ENCODE results near the gene FNBP1. TPM values are rescaled to one million over a fixed set of nuclear protein-coding genes. Genes with fewer than 3 reads are reported as not detected.

Gene FNBP1
- total RNA-seq, 1 experiment from 2014 or later, result 36.5 TPM

DNA sequence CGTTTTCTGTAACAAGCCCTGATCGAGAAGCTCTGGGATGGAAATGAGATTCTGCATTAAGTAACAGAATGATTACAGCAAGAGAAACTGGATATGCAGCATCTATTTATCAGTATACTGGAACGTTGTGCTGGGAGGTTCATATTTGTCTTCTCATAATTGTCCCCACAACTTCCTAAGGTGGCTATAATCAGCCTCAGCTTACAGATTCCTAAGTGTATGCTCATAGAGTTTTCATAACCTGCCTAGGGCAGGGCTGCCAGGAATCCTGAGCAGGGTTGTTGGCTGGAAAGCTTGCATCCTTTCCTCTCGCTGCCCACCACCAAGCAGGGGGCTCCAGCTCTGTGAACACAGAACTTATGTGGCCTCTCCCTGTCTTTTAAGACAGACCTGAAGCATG, 70.2 kb downstream of the FNBP1 start:
- H3K27me3 ChIP-seq (ENCODE audit: insufficient read depth, low read length), result no peaks in the 10 kb centered on the region
- H3K18ac ChIP-seq (ENCODE audit: insufficient read length, low read depth, low read length), result no peak overlapping the region
- H2BK20ac ChIP-seq (ENCODE audit: low read depth, low read length, poor library complexity, severe bottlenecking), result no peak overlapping the region
- no peaks in the 10 kb centered on the region for H3K27me3 Mint-ChIP-seq (ENCODE audit: low read depth)
- no peaks in the 10 kb centered on the region for H3K4me1 Mint-ChIP-seq
- no peak for DNase-seq
- no peak overlapping the region for H3K4me3 Mint-ChIP-seq
- no peak overlapping the region for H2BK120ac ChIP-seq (ENCODE audit: low read depth, low read length, poor library complexity, severe bottlenecking)
- H3K4ac ChIP-seq (ENCODE audit: low read depth, low read length), result no peak overlapping the region
- no peak overlapping the region for H3K4me2 ChIP-seq (ENCODE audit: insufficient read depth, insufficient read length, low read length)
- H2BK15ac ChIP-seq (ENCODE audit: low read depth, low read length), result no peak overlapping the region
- H3K79me1 ChIP-seq (ENCODE audit: insufficient read depth, low read depth, low read length, poor library complexity, severe bottlenecking), result no peaks in the 10 kb centered on the region
- no peaks in the 10 kb centered on the region for H3K9me3 ChIP-seq (ENCODE audit: control insufficient read depth, low read depth, low read length)
- no peak overlapping the region for H2AFZ ChIP-seq (ENCODE audit: low read length)
- H3K23me2 ChIP-seq (ENCODE audit: insufficient read length, low read depth, low read length, poor library complexity, severe bottlenecking), result no peaks in the 10 kb centered on the region
- H3K36me3 Mint-ChIP-seq (ENCODE audit: insufficient read depth in 1 of 3, low read depth in 3 of 3), result peaks cover 2 to 19% (median 3%) of the 10 kb centered on the region in 3 experiments; a peak in 4 of 7 replicates
- 0 out of 7 replicates have a peak overlapping the region, but pooled peaks of 1 of the 3 experiments have one; percentile 51 for H3K27ac Mint-ChIP-seq
- no peak overlapping the region for H3K9ac ChIP-seq (ENCODE audit: extremely low read depth, insufficient read length, low read length)
- no peaks in the 10 kb centered on the region for H3K4me1 ChIP-seq (ENCODE audit: insufficient read depth, low read length)
- no peaks in the 10 kb centered on the region for H3K9me3 Mint-ChIP-seq
- no peak overlapping the region for H3T11ph ChIP-seq (ENCODE audit: low read length)
- H3K79me2 ChIP-seq (ENCODE audit: insufficient read depth, low read length), result no peaks in the 10 kb centered on the region
- no peak overlapping the region for H3K56ac ChIP-seq (ENCODE audit: insufficient read length, low read depth, low read length)
- no peak overlapping the region for H3K14ac ChIP-seq (ENCODE audit: insufficient read depth, low read length)
- H3K27ac ChIP-seq (ENCODE audit: insufficient read length, low read depth, low read length), result no peak overlapping the region
- TF ChIP-seq, protein P1, sequence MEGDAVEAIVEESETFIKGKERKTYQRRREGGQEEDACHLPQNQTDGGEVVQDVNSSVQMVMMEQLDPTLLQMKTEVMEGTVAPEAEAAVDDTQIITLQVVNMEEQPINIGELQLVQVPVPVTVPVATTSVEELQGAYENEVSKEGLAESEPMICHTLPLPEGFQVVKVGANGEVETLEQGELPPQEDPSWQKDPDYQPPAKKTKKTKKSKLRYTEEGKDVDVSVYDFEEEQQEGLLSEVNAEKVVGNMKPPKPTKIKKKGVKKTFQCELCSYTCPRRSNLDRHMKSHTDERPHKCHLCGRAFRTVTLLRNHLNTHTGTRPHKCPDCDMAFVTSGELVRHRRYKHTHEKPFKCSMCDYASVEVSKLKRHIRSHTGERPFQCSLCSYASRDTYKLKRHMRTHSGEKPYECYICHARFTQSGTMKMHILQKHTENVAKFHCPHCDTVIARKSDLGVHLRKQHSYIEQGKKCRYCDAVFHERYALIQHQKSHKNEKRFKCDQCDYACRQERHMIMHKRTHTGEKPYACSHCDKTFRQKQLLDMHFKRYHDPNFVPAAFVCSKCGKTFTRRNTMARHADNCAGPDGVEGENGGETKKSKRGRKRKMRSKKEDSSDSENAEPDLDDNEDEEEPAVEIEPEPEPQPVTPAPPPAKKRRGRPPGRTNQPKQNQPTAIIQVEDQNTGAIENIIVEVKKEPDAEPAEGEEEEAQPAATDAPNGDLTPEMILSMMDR (conservative IDR thresholded peaks at IDR 0.05), result no peak
- no peaks in the 10 kb centered on the region for H4K20me1 ChIP-seq (ENCODE audit: control insufficient read depth, insufficient read depth, insufficient read length)
- H4K8ac ChIP-seq (replicated peaks; ENCODE audit: insufficient read length, low read depth, low read length), result no peak overlapping the region
- H4K5ac ChIP-seq (ENCODE audit: insufficient read length, low read depth, low read length), result no peak overlapping the region
- no CpG with 5 or more reads among the region's 4 CpGs for WGBS (ENCODE audit: extremely low coverage, insufficient read length, low lambda C conversion rate)
- no peak overlapping the region for H2BK5ac ChIP-seq (ENCODE audit: insufficient read length, low read length)
- H2AK5ac ChIP-seq (ENCODE audit: insufficient read length, low read length), result no peak overlapping the region
- no peak overlapping the region for H4K91ac ChIP-seq (ENCODE audit: insufficient read length, low read depth, low read length)
- H3K23ac ChIP-seq (ENCODE audit: insufficient read length, low read depth, low read length), result no peak overlapping the region
- H2BK12ac ChIP-seq (ENCODE audit: insufficient read length, low read depth, low read length), result no peak overlapping the region
